Right cardiac atrium (tissue), 5 donors: ENCODE results near the gene PSD4. TPM values are rescaled to one million over a fixed set of nuclear protein-coding genes. Genes with fewer than 3 reads are reported as not detected.
A peak's percentile ranks its signal among the peaks of the same experiment; 100 is the strongest.

Experiments
- ATAC-seq, 2 donors: fragments of 200-7000 bp; cut with Tn5 transposase; one replicate each; pipeline versions ENCODE4 v1.8.0 to v1.9.1; 2020; ENCODE audit warnings: moderate library complexity in 2 of 2, mild to moderate bottlenecking in 1 of 2
- DNase-seq, 3 donors: peaks; one replicate each; pipeline ENCODE4 v3.0.0-alpha.2; 2020
- H3K27ac ChIP-seq: one replicate; pipeline ENCODE4 v1.5.1; 2013; ENCODE audit warnings: mild to moderate bottlenecking, low read length, control low read depth, moderate library complexity
- H3K27me3 ChIP-seq: one replicate; pipeline ENCODE4 v1.6.1; 2013; ENCODE audit not compliant: control insufficient read depth, insufficient read depth
- H3K4me1 ChIP-seq: one replicate; pipeline ENCODE4 v1.6.1; 2013; ENCODE audit warnings: low read length; ENCODE audit not compliant: control insufficient read depth, insufficient read depth
- H3K4me3 ChIP-seq: one replicate; pipeline ENCODE4 v1.5.1; 2013; ENCODE audit warnings: low read length, control low read depth
- H3K9me3 ChIP-seq: one replicate; pipeline ENCODE4 v1.6.1; 2013; ENCODE audit warnings: low read length; ENCODE audit not compliant: control insufficient read depth
- WGBS: extraction: QIAGEN DNeasy Blood & Tissue Kit; methylation state at CpG from one replicate; pipeline ENCODE4 v1.1.7; 2013; 5-methylcytosine and 5-hydroxymethylcytosine counted together
- intact Hi-C, 4 donors: fragments of 100-400 bp; cut with DNase I; formaldehyde crosslinking; loops; one replicate each; pipeline versions ENCODE4 v1.11.0 to v1.14.0; 2022 to 2023
- polyA plus RNA-seq: library from polyadenylated mRNA; stranded (reverse); fragments of 200-250 nt; gene quantifications from one replicate; pipeline ENCODE4 v1.2.3, GENCODE V29; 2013
- total RNA-seq, 4 donors: library from RNA; stranded (reverse); fragmentation: NEBNext Ultra II Directional; extraction: Animal tissue kit (Norgen Biotek cat#: 25700); gene quantifications; one replicate each; pipeline ENCODE4 v1.2.1, GENCODE V29; 2021
- donor health status: healthy with polysubstance abuse.
- donor health status: DM: no; HTN: yes; CAD: no.
- donor health status: DM: no; HTN: no; CAD: no.
- donor health status: DM: no; HTN: yes; CAD: no; lungs with severe emphysema.
- donor health status: DM: yes; HTN: yes; CAD: no.

Gene PSD4
- total and polyA plus RNA-seq, 5 donors: 1.0 to 4.0 (median 2.6) TPM

DNA sequence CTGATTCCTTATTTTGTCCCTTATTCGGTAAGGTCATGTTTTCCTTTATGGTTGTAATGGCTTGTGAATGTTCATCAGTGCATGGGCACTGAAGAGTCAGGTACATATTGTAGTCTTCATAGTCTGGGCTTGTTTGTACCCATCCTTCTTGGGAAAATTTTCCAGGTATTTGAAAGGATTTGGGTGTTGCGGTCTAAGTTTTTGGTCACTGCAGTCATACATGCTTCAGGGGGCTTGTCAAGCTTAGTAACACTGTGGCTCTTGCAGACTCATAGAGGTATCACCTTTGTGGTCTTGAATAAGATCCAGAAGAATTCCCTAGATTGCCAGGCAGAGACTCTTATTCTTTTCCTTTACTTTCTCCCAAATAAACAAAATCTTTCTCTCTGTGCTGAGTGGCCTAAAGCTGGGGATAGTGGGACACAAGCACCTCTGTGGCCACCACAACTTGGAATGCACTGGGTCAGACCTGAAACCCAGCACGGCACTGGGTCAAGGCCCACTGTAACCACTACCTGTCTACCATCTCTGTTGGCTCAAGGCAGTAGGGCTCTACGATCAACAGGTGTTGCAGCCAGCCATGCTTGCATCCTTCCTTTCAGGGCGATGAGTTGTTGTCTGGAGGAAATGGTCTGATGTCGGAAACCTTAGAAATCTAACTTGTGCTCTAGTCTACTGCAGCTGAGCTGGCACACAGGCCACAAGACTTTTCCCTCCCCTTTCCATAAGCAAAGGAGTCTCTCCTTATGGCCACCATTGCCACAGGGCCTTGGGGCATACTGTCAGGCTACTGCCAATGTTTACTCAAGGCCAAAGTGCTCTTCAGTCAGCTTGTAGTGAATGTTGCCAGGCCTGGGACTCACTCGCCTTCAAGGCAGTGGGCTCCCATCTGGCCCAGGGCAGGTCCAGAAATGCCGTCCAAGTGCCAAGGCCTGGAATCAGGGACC lies 24.9 kb upstream of the PSD4 start:
- ATAC-seq (no peak), DNase-seq (no peak)
- Histone ChIP-seq H3K4me3 (no peak overlapping the region), H3K4me1 (no peaks in the 10 kb centered on the region), H3K27me3 (no peaks in the 10 kb centered on the region), H3K9me3 (no peaks in the 10 kb centered on the region), H3K27ac (no peak overlapping the region)
- 78% methylated on average over 8 of the region's 8 CpGs for WGBS
- intact Hi-C loops: no loop called here

DNA sequence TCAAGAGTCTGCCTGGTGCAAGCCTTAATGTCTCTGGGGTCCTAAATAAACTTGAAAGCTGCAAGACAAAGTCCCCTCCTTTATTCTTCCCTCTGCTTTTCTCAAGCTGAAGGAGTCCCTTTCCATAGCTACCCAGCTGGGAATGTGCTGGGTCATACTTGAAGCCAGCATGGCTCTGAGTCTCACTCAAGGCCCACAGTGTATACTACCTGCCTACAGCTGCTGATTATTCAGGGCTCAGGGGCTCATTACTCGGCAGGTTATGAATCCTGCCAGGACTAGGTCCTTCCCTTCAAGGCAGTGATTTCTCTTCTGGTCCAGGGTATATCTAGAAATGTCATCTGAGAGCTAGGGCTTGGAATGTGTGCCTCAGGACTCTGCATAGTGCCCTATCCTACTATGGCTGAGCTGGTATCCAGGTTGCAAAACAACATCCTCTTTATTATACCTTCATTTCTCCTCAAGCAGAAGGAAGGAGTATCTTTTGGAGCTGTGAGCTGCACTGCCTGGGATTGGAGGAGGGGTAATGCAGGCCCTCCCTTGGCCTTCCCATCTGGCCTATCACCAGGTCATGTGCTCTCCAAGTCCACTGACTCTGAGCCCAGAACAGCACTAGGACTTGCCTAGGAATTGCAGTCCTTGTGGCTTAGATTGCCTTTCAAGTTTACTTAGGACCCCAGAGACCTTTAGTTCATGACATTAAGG lies 24.1 kb upstream of the PSD4 start:
- intact Hi-C loops: no loop called here
- no peak for ATAC-seq
- H3K4me3 ChIP-seq: no peak overlapping the region
- no peaks in the 10 kb centered on the region for H3K4me1 ChIP-seq
- 85% methylated on average over 1 of the region's 1 CpG for WGBS
- DNase-seq: no peak
- H3K27me3 ChIP-seq: peaks cover 1% of the 10 kb centered on the region
- H3K9me3 ChIP-seq: no peaks in the 10 kb centered on the region
- H3K27ac ChIP-seq: no peak overlapping the region

DNA sequence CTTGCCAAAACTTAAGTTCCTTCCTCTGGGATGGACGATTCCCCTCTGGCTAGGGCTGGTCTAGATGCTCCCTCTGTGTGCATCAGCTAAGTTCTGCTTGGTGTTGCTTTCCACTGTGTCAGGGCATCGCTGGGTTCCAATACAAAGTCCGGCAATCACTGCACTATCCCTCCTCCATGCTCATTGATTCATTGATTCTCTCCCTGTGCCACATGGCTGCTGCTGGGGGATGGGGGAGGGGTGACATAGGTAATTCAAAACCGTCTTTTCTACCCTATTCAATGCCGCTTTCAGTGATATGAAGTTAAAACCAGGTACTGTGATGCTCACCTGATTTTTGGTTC lies 23.5 kb upstream of the PSD4 start:
- H3K27ac ChIP-seq: no peak overlapping the region
- peaks cover 4% of the 10 kb centered on the region for H3K27me3 ChIP-seq
- WGBS: 82% methylated on average over 5 of the region's 5 CpGs
- intact Hi-C loops: no loop called here
- no peaks in the 10 kb centered on the region for H3K4me1 ChIP-seq
- H3K9me3 ChIP-seq: no peaks in the 10 kb centered on the region
- DNase-seq (no peak), ATAC-seq (no peak)
- no peak overlapping the region for H3K4me3 ChIP-seq

DNA sequence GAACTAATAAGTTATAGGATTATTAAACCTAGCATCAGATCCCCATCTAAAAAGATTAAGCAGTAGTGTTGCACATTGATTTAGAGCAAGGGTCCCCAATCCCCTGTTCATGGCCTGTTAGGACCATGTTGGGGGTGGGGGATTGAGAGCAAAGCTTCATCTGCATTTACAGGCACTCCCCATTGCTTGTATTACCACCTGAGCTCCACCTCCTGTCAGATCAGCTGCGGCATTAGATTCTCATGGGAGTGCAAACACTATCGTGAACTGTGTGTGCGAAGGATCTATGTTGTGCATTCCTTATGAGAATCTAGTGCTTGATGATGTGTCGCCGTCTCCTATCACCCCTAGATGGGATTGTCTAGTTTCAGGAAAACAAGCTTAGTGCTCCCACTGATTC lies 18.4 kb upstream of the PSD4 start:
- WGBS: 90% methylated on average over 5 of the region's 5 CpGs
- intact Hi-C loops: no loop called here
- no peaks in the 10 kb centered on the region for H3K4me1 ChIP-seq
- H3K4me3 ChIP-seq: no peak overlapping the region
- no peak for ATAC-seq
- no peak for DNase-seq
- H3K27ac ChIP-seq: no peak overlapping the region
- H3K9me3 ChIP-seq: no peaks in the 10 kb centered on the region
- H3K27me3 ChIP-seq: peaks cover 10% of the 10 kb centered on the region

DNA sequence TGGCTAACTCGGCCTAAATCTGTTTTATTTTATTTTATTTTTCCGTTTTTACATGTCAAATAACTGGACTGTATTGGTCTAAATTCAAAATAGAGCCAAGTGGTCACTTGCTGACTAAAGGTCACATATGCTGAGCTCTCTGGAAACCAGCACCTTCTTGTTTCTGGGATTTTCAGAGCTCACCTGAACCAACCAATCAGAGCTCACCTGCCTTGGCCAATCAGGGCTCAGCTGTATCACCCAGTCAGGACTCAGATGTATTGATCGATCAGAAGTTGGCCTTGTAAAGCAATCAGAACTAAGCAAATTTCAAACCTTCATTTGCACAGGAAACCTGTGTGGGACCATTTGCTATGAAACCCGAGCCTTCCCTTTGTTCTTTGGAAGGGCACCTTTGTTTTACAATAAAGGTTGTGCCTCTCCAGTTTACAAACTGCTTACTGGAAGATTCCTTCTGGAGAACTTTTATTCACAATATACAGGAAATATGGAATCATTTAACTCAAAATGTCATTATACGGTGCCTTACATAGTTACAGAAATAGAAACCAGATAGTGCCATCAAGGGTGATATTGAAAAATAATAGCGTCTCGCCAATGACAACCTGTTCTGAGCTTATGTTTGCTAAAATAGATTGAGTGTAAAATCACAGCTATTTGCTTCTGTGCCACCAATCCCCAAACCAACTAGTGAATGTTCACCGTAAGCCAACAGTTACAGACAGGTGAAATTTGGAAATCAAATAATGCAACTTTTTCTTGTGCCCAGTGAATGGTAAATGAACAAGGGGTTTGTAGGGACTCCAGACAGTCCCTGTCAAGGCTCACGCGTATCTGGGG lies 17.3 kb upstream of the PSD4 start:
- ATAC-seq (no peak), DNase-seq (no peak)
- no peaks in the 10 kb centered on the region for H3K4me1 ChIP-seq
- intact Hi-C loops: no loop called here
- peaks cover 10% of the 10 kb centered on the region for H3K27me3 ChIP-seq
- H3K9me3 ChIP-seq: no peaks in the 10 kb centered on the region
- WGBS: 48% methylated on average over 10 of the region's 10 CpGs
- peak overlapping the region; percentile 61 for H3K4me3 ChIP-seq
- H3K27ac ChIP-seq: no peak overlapping the region

DNA sequence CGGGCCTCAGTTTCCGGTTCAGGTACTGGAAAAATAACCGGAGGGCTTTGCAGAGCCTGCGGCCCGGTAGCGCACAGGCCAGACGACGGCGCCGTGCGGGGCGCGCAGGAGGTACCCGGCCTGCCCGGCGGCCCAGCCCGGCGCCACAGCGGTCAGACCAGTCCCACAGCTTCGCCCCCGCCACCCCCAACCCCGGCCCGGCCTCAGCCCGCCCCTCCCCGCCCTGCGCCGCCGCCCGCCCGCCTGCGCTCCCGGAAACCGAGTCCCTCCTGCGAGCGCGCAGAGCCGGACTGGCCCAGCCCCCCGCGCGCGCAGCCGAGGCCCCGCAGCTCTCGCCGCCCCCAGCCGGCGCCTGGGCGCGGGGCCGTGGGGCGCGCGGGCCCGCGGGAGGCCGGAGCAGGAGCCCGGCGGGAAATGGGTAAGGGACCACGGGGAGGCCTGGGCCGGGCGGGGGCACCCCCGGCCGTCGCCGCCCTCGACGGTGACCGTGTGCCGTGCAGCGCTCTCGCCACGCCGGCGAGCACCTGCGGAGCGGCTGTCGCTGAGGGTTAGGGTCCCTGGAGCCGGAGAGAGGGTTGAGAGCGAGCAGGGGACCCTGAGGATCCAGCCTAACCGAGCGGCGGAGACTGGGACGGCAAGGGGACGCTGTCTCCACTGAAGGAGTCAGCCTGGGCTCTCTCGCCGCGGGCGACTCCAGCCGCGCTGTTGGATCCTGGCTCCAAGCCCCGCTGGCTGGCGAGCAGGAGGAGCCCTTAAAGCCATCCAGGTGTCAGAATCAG lies 16.5 kb upstream of the PSD4 start:
- no peak overlapping the region for H3K27ac ChIP-seq

DNA sequence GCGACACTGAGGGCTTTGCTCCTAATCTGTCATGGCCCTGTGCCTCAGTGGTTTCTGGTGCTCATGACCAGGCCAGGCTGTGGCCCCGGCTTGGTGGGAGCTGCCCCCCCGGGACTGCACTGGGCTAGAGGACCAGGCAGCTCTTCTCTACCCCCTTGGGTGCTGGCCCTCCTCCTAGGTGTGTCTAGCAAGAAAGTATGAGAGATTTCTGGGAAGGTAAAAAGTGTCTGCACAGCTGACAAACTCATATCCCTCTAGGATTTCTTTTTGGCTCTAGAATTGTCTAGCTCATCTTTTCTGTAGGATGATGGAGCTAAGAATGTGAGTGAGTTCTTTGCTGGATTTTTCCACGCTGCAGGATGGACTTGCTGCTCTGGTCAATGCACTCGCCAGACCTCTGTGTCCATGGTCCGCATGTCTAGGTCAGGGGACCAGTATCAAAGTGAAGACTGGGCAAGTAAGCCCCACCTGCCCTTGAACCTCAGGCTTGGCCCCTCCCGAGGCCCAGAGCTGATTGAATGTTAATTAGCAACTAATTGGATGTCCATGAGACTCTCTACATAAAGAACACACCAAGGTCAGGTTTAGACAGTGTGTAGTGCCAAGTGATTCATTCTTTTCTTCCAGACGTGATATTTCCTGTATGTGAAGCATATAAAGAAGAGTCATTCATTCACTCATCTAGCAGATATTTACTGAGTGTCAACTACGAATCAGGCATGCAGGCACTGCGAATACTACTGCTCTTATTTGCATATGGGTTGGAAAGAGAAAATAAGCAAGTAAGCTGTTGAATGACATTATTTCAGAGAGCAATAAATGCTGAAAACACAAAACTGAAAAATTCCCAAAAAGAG lies 15.6 kb upstream of the PSD4 start:
- intact Hi-C loops: no loop called here
- 56% methylated on average over 10 of the region's 10 CpGs for WGBS
- peaks cover 10% of the 10 kb centered on the region for H3K27me3 ChIP-seq
- no peak overlapping the region for H3K27ac ChIP-seq
- ATAC-seq (peak in 1 of 2 donors; percentile 22), DNase-seq (no peak)
- H3K9me3 ChIP-seq: no peaks in the 10 kb centered on the region
- peak overlapping the region; percentile 61 for H3K4me3 ChIP-seq
- no peaks in the 10 kb centered on the region for H3K4me1 ChIP-seq

More for the DNA sequence above, 16.5 kb upstream of the PSD4 start:
- ATAC-seq (peak; percentile 43 to 76), DNase-seq (peak in 1 of 3 donors; percentile 62)
- peak overlapping the region; percentile 61 for H3K4me3 ChIP-seq
- intact Hi-C loops: no loop called here
- H3K9me3 ChIP-seq: no peaks in the 10 kb centered on the region
- peaks cover 10% of the 10 kb centered on the region for H3K27me3 ChIP-seq
- 1% methylated on average over 92 of the region's 92 CpGs for WGBS
- no peaks in the 10 kb centered on the region for H3K4me1 ChIP-seq

DNA sequence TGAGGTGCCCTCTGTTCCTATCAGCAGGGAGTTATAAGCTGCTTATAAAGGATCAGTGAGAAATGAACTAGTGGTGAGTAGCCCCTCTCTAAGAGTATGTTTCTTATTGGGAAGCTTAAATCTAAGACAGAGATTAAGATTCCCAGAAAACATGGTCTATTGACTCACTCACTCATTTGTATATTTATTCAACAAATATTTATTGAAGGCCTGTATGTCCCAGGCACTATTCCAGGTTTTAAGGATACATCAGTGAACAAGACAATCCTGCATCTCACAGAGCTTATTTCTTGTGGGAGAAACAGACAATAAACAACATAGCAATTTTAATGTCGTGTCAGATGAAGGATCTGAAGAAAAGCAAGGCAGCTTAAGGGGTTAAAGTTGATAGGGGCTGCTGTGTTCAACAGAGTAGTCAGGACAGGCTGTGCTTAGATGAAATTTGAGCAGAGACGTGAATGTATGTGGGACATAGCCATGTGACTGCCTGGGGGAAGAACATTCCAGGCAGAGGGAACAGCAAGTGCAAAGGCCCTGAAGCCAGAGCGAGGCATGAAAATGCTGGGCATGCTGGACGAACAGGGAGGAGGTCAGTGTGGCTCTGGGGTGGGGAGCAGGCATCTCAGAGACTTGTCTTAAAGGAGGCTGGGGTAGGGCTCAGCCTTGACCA lies 14.8 kb upstream of the PSD4 start:
- Histone ChIP-seq H3K4me1 (no peaks in the 10 kb centered on the region), H3K27me3 (peaks cover 10% of the 10 kb centered on the region), H3K9me3 (no peaks in the 10 kb centered on the region), H3K27ac (no peak overlapping the region), H3K4me3 (no peak overlapping the region)
- intact Hi-C loops: no loop called here
- ATAC-seq (no peak), DNase-seq (no peak)
- WGBS: 76% methylated on average over 4 of the region's 4 CpGs

DNA sequence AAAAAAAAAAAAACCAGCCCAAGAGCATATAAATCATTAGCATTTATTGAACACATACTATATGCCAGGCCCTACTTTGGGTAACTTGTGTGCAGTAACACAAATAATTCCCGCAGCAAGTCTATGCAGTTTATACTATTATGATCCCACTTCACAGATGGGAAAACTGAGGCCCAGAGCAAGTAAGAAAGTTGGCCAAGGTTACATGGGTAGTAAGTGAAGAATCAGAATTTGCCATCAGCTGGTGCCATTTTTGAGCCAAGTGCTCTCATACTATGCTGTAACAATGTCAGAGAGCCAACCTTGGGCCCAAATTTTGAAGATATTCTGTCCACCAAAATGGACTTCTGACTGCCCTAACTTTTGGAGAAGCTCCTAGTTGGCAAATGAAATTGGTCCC lies 13.5 kb upstream of the PSD4 start:
- ATAC-seq (no peak), DNase-seq (no peak)
- WGBS: 97% methylated on average over 1 of the region's 1 CpG
- intact Hi-C loops: no loop called here
- H3K4me3 ChIP-seq: no peak overlapping the region
- no peaks in the 10 kb centered on the region for H3K9me3 ChIP-seq
- H3K27ac ChIP-seq: no peak overlapping the region
- H3K4me1 ChIP-seq: no peaks in the 10 kb centered on the region
- H3K27me3 ChIP-seq: peaks cover 6% of the 10 kb centered on the region
